Effector CD4-positive, alpha-beta T cell (primary cell): ENCODE measurements around the gene ORM1.
"Not testable (repeated sequence)": the region's sequence is repeated elsewhere in the genome, so short reads cannot be mapped to it uniquely, and the experiment has no call there.

Source experiments
- DNase-seq: peaks from one replicate; pipeline ENCODE4 v3.0.0-alpha.2; 2020

The ORM1 gene

DNA sequence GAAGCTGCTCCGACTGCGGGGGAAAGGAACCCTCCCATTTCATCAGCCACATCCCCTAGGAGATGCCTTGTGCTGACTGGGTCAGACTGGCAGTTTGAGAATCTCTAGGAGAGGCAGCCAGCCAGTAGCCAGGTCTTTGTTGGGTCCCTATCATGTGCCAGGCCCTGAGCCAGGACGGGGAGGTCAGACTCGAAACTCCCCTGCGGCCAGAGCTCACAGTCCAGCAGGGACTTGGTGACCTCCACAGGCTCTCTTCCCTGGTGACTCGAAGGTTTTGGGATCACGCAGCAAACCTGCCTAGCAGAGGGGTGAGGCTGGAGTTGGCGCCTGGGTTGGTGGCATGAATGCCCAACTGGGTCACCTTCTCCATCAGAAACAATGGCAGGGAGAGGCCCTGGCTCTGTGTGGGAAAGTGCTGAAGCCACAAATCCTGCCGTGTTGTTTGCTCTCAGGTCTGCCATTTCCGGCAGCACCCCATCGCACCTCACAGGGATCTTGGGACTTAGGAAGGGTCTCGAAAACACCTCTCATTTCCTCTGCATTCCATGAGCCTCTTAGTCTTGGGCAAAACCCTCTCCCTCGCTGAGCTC is 14.4 kb upstream of the ORM1 start:
- no peak for DNase-seq

DNA sequence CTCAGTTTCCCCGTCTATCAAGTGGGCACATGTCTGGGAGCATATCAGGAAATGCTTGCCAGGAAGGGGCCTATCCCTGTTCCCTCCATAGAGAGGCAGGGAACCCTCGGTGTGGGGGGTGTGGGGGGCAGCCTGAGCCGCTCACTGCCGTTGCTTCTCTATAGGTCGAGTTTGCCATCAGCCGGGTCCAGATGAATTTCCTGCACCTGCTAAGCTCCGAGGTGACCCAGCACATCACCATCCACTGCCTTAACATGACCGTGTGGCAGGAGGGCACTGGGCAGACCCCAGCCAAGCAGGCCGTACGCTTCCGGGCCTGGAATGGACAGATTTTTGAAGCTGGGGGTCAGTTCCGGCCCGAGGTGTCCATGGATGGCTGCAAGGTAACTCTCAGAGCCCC is 13.8 kb upstream of the ORM1 start:
- no peak for DNase-seq

DNA sequence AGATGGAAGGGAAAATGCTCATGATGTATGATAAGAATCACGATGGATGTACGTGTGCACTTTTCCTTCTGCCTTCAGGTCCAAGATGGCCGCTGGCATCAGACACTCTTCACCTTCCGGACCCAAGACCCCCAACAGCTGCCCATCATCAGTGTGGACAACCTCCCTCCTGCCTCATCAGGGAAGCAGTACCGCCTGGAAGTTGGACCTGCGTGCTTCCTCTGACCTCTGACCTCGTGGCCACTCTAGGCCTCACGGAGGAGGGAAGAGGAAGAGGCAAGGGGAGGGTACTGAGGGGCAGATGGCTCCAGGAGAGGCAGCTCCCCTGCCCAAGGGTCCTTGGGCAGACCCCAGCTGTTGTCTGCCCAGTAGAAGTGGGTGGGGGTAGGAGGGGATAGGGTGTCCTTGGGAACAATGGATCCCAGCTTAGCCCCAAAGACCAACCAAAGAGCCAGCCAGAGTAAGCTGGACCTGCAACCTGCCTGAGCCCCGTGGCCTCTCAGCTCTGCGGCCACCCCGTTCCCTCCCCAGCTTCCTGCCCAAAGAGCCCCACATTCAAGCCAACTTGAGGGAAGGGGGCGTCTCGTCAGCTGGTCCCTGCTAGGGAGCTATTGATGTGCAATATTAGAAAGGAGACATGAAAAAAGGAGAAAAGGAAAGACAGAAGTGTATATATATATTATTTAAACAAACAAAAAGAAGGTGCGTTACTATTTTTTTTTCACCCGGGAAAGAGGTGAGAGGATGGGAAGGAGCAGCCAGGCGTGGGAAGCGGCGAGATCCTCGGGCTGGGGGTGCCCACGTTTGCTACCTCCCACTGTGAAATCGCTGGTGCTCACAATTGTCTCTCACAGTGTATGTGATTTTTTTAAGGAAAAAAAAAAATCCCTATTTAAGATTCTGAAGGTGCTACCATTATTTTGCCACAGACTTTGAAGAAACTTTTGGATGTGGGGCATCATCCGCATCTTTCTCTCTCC is 12.1 kb upstream of the ORM1 start:
- no peak for DNase-seq

DNA sequence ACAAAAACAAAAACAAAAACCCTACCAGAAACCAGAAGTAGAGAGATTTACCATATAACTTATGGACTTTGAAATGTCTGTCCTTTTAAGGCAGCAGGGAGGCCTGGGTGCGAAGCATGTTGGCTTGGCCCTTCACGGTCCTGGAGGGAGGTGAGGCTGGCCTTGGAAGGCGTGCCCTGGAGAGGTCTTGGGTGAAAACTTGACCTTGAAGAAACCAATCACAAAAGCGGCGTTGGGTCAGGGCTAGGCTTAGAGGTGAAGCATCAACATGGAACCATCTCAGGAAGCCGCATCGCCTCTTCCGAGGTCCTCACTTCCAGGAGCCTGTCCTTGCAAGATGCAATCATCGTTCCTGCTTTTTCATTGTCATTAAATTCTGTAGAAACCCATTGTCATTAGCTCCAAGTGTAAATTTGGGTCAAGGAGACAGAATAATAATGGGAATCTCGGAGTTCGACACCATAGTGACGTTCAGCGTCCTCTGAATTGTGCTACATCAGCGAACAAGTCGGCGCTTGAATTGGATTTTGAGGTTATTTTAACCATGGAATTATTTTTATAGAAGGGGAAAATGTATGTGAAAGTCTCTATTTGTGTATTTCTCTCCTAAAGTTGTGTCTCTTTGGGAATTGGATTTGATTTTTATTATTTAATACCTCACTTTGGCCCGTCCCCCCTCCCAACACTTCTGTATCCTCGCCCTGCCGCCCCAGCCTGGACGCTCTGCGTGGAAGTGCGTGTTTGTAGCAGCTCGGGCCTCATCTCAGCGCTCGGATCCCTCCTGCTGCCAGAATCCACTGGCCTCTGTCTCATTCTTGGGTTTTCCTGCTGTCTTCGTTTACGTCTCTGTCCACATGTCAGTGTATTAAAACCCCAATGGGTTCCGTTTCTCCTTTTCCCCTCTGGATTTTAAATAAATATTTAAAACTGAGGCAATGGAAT is 11.1 kb upstream of the ORM1 start:
- no peak for DNase-seq

DNA sequence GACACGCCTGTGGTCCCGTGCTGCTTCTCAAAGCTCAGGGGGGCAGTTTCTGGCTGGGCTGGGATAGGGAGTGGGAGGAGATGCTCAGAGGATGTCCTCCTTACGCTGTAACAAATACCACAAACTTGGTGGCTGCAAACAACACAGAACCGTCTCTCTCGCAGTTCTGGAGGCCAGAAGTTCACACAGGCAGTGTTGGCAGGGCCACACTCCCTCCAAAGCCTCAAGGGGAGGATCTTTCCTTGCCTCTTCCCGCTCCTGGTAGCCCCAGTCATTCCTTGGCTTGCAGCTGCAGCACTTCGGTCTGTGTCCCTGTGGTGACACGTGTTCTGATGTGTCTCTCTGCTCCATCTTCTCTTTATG is 10.4 kb upstream of the ORM1 start:
- DNase-seq = no peak

DNA sequence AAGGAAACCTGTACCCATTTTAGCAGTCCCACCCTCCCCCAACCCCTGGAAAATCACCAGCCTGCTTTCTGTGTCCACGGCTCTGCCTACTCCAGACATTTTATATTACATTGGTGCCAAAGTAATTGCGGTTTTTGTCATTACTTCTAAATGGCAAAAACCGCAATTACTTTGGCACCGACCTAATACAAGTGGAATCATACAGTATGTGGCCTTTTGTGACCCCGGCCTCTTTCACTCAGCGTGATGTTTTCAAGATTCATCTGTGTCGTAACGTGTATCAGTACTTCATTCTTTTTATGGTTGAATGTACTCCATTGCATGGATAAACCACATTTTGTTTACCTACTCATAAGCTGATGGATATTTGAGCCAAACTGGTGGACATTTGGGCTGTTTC is 9.7 kb upstream of the ORM1 start:
- DNase-seq = no peak

DNA sequence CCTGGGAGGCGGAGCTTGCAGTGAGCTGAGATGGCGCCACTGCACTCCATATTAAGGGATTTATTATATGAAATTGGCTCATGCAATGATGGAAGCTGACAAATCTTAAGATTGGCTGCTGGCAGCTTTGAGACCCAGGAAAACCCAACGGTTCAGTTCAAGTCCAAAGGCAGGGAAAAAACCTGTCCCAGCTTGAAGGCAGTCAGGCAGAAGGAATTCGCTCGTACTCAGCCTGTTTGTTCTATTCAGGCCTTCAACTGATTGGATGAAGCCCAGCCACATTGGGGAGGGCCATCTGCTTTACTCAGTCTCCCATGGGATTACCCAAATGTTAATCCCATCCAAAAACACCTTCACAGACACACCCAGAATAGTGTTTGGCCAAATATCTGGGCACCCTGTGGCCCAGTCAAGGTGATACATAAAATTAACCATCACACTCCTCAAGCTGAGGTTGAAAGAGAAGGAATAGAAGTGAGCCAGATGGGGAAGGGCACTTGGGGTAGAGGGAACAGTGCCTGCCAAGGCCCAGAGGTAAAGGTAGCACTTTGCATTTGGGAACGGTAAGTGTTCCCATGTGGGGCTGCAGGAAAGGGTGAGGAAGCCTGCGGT is 8.5 kb upstream of the ORM1 start:
- no peak for DNase-seq

DNA sequence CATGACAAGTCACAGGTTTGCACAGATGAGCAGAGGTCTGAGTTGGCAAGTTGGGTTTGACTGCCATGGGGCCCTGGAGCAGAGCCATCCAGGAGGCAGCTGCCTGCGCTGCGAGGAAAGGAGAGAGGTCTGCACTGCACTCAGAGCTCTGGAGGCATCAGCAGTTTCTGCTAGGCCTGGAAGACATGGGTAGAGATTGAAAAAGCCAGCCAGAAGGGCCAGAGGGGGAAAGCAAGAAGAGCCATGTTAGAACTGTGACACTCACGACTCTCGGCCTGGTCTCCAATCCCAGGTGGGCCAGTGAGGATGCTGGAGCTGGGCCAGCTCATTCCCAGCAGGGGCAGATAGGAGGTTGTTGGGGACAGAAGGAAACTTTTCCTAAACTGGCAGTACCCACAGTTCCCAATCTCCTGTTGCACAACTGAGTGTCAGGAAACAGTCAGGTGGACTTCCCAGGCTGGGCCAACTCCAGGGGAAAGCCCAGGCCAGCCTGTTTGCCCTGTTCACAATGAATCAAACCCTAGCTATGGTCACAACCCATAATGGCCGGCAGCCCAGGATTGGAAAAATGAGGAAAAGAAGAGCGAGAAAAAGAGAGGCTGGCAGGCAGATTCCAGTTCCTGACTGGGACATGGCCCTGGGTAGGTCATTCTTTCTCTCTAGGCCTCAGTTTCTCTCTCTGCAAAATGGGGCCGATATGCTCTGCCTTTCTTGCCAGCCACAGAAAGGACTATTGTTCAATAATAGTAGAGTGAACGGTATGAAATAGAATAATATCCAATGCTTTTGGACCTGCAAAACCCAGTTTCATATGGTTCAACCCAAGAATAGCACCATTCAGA is 7.8 kb upstream of the ORM1 start:
- DNase-seq = no peak

DNA sequence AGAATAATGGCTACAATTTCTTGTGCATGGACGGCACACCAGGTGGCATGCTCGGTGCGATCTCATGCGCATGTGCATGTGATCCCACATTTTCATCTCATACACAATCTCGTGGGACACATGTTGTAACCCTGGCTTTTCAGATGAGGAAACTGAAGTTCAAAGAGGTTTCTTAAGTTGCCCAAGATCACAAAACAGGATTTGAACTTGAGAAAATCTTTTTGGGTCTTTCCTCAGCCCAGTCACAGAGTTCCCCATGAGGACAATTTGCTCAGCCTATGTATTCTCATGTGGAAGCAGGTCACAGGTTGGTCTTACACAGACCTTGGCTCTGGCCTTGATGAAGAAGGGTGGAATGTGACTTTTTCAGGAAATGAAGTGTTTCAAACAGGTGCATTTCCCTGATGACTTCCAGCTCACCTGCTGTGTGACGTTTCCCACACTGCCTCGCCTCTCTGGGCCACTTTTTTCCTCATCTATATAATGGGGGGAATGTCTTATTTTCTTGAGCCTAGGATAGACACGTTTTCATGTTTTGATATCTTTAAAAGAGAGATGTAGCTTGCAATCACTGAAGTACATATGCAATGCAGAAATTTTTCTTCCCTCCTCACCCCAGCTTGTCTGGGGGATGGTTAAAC is 7.1 kb upstream of the ORM1 start:
- DNase-seq = no peak

DNA sequence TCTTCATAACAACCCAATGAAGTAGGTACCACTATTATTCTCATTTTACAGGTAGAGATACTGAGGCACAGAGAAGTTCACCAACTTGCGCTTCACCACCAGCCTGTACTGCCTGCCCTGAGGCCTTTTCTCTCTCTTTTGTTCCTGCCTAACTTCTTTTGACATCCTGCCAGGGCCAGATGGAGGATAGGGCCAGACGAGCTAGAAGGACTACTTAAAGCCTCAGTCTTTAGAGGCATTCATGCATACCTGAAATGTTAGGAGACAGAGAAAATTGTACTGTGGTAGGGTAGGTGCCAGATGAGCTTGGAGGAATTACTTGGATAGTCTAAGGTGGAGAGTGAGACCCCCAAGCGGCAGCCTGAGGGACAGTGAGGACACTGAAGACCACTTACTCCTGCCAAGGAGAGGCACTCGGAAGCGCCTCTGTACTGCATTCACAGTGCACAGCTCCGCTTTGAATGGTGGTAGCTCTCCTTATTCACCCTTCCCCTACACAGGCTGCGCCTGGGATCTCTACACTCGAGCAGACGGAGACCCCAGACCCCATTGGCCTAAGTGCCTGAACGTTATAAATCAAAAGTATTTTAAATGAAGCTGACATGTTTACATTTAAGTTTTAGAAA is 6.2 kb upstream of the ORM1 start:
- no peak for DNase-seq

DNA sequence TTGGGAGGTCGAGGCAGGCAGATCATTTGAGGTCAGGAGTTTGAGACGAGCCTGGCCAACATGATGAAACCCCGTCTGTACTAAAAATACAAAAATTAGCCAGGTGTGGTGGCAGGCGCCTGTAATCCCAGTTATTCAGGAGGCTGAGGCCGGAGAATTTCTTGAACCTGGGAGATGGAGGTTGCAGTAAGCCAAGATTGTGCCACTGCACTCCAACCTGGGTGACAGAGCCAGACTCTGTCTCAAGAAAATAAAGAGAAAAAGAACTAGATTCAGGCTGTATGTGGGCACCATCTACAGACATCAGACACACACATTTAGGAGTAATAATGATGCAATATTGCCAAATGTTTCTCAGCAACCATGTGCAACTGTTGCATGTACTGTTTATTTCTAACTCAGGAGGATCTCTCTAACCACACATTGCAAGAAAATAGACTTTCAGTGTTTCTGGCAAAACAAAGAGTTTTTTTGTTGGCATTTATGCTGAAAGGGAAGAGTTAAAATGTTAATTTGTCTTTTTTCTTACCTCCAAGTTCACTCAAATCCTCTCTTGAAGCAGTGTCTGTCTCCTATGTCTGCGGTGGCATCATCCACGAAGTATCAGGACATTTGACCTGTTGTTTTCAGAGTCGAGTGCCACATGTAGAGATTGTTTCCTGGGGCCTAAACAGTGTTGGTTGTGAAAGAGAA is 5.1 kb upstream of the ORM1 start:
- DNase-seq = no peak

DNA sequence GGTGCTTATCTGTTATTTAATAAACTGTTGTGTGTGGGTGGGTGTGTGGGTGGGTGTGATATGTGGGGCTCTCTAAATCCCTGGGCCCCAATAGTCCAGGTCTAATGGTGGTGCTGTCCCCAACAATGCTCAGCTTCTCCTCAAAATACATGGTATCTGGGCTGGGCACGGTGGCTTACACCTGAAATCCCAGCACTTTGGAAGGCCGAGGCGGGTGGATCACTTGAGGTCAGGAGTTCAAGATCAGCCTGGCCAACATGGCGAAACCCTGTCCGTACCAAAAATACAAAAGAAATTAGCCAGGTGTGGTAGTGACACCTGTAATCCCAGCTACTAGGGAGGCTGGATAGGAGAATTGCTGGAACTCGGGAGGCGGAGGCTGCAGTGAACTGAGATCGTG is 4.5 kb upstream of the ORM1 start:
- no peak for DNase-seq

DNA sequence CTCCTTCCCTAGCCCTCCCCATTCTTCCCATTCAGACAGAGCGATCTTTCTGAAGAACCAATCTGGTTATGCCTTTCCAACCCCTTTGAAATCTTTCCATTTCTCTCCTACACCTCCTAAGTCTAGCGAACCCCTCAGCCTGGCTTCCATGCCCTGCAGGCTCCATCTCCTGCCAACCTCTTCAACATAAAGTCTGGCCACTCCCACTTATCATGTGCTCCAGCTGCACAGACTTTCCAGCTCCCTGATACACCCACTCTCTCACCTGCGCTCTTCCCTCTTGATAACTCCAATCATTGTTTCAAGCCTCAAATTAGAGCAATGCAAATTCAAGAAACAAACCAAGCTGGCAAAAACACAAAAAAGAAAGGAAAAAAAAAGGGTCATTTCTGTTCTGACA is 3.8 kb upstream of the ORM1 start:
- no peak for DNase-seq

DNA sequence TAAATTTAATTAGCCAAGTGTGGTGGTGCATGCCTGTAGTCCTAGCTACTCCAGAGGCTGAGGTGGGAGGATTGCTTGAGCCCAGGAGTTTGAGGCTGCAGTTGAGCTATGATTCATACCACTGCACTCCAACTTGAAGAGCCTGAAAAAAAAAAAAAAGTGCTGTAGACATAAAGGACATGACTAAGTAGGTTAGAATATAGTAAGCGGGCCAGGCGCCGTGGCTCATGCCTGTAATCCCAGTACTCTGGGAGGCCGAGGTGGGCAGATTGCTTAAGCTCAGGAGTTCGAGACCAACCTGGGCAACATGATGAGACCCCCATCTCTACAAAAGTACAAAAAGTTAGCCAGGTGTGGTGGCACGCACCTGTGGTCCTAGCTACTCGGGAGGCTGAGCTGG is 2.2 kb upstream of the ORM1 start:
- not testable (repeated sequence) for DNase-seq

DNA sequence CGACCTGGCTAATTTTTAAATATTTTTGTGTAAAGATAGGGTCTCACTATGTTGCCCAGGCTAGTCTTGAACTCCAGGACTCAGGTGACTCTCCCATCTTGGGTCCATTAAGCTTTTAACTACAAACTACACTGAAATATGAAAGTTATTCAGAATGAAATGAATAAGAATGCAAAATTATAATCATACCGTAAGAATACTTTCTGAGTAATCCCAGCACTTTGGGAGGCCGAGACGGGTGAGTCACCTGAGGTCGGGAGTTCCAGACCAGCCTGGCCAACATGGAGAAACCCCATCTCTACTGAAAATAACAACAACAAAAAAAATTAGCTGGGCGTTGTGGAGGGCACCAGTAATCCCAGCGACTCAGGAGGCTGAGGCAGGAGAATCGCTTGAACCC is 1.1 kb upstream of the ORM1 start:
- no peak for DNase-seq

DNA sequence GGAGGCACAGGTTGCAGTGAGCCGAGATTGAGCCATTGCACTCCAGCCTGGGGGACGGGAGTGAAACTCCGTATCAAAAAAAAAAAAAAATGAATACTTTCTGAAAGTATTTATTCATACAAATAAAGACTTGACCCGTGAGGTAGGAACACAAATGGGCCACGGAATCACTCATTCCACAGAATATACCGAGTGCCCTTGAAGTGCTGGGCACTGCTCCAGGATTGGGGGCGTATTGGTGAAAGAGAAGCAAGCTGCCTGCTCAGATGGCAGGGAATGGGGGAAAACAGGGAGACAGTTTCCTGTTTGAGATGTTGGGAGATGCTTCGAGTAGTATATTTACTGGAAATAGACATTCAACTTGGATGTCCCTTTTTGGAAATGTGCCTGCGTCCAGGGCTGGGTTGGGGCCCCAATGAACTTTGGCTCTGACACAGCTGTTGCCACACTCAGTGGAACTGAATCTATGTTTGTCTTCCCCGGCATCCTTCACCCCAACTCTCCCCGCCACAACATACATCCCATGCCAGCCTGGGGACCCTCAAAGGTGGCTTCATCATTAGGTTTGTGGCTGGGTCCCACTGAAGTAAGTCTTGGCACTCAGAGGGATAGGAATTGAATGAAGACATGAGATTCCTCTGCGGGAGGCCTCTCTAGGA is 609 bp upstream of the ORM1 start:
- not testable (repeated sequence) for DNase-seq

DNA sequence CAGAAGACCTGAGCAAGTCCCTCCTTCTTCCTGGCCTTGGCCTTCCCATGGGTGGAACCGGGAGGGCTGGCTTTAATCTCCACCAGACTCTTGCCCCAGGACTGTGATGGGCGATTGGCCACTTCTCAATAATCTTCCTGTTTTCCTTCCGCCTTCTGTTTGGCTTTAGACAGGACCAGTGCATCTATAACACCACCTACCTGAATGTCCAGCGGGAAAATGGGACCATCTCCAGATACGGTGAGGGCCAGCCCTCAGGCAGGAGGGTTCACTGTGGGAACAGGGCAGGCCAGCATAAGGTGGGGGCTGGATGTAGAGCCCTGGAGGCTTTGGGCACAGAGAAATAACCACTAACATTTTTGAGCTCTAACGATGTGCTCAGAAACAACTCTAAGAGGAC is 951 bp downstream of the ORM1 start:
- DNase-seq = not testable (repeated sequence)

DNA sequence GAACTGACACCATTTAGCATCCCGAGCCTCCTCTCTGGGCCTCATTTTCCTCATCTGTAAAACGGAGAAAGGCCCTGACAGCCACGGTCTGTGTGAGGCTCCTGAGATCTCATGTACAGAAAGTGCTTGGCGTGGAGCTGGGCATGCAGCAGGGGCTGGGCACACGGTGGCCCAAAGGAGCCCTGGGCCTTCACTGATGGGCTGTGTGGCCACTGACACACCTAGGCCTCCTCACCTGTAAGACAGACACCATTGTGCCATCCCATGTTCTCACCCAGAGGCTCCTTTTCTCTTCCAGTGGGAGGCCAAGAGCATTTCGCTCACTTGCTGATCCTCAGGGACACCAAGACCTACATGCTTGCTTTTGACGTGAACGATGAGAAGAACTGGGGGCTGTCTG is 1.6 kb downstream of the ORM1 start:
- DNase-seq = no peak

DNA sequence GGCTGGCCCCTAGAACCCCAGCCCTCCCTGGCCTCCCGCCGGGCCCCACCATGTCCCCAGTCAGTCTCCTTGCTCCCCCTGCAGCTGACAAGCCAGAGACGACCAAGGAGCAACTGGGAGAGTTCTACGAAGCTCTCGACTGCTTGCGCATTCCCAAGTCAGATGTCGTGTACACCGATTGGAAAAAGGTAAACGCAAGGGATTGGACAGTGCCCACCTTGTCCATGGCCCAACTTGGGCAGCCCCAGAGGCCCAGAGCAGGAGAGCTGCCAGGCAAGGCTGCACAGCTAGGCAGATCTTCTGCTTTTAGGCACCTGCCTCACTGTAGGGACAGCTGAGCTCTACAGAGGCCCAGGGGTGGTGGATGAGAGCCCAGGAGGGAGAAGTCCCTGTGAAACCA is 2.1 kb downstream of the ORM1 start:
- DNase-seq = not testable (repeated sequence)
